Small intestine (tissue), 7 donors: ENCODE data around the gene TRIM47. TPM values are rescaled to one million over a fixed set of nuclear protein-coding genes. Genes with fewer than 3 reads are reported as not detected.

Source experiments
- DNase-seq, 2 donors: peaks; one replicate each; pipeline versions ENCODE4 v3.0.0 to v3.0.0-alpha.2; 2013
- FAIRE-seq: peaks from 2 replicates; lab custom pipeline; 2012; peaks lifted over from hg19 to GRCh38; lab: Jason Lieb, UNC
- H3K27ac ChIP-seq, 3 donors: one replicate each; pipeline ENCODE4 v1.5.1; 2013; ENCODE audit warnings: low read length in 2 of 3, mild to moderate bottlenecking in 2 of 3, control low read depth in 1 of 3, inconsistent platforms in 1 of 3, low read depth in 1 of 3, moderate library complexity in 1 of 3
- H3K27me3 ChIP-seq, 3 donors: one replicate each; pipeline ENCODE4 v1.6.1; 2013; ENCODE audit warnings: low read length in 3 of 3, inconsistent platforms in 1 of 3; ENCODE audit not compliant: control insufficient read depth in 3 of 3, insufficient read depth in 3 of 3
- H3K36me3 ChIP-seq, 3 donors: one replicate each; pipeline ENCODE4 v1.6.1; 2013; ENCODE audit warnings: low read length in 3 of 3, inconsistent platforms in 1 of 3, low read depth in 1 of 3, mild to moderate bottlenecking in 1 of 3, moderate library complexity in 1 of 3; ENCODE audit not compliant: control insufficient read depth in 3 of 3, insufficient read depth in 2 of 3
- H3K4me1 ChIP-seq, 3 donors: one replicate each; pipeline ENCODE4 v1.6.1; 2013; ENCODE audit warnings: low read length in 2 of 3, inconsistent platforms in 1 of 3, low read depth in 1 of 3, mild to moderate bottlenecking in 1 of 3, moderate library complexity in 1 of 3; ENCODE audit not compliant: control insufficient read depth in 3 of 3, insufficient read depth in 2 of 3
- H3K4me3 ChIP-seq, 3 donors: one replicate each; pipeline ENCODE4 v1.5.1; 2013; ENCODE audit warnings: low read length in 3 of 3, control low read depth in 1 of 3, inconsistent platforms in 1 of 3, low read depth in 1 of 3, mild to moderate bottlenecking in 1 of 3, moderate library complexity in 1 of 3
- H3K9me3 ChIP-seq, 2 donors: one replicate each; pipeline ENCODE4 v1.6.1; 2013; ENCODE audit warnings: low read depth in 1 of 2, low read length in 1 of 2; ENCODE audit not compliant: control insufficient read depth in 2 of 2, insufficient read depth in 1 of 2
- WGBS, 3 donors: extraction: QIAGEN DNeasy Blood & Tissue Kit; methylation state at CpG; one replicate each; pipeline ENCODE4 v1.1.7; 2013; 5-methylcytosine and 5-hydroxymethylcytosine counted together
- polyA plus RNA-seq, 4 donors: library from polyadenylated mRNA; stranded (reverse) in 3 of 4; unstranded in 1 of 4; fragments of 200-250 nt in 3 of 4; fragments of 120-200 nt in 1 of 4; gene quantifications; one replicate each; pipeline versions ENCODE4 v1.2.1 to v1.2.3, GENCODE V29; 2013
- donor health status: healthy with polysubstance abuse.
- donor health status: control.
- donor health status: control.
- donor health status: Bipolar disorder and iron deficiency.
- donor health status: healthy.

TRIM47 gene
- polyA plus RNA-seq, 4 donors: 4.9 to 63.3 (median 43.8) TPM

GRCh38 chr17:75845058-75845711 lies 33.2 kb downstream of the TRIM47 start:
- DNase-seq: peak; percentile 89 to 93
- Histone ChIP-seq H3K36me3 (peaks cover 16 to 74% (median 17%) of the 10 kb centered on the region in 3 donors), H3K4me1 (peaks cover 2 to 57% (median 7%) of the 10 kb centered on the region in 3 donors), H3K9me3 (no peaks in the 10 kb centered on the region), H3K4me3 (no peak overlapping the region), H3K27ac (peak overlapping the region; percentile 84 to 99 (median 87)), H3K27me3 (no peaks in the 10 kb centered on the region)
- 15 to 33% (median 30%) methylated on average over 21 of the region's 21 CpGs for WGBS, 3 donors
- no peak for FAIRE-seq

DNA sequence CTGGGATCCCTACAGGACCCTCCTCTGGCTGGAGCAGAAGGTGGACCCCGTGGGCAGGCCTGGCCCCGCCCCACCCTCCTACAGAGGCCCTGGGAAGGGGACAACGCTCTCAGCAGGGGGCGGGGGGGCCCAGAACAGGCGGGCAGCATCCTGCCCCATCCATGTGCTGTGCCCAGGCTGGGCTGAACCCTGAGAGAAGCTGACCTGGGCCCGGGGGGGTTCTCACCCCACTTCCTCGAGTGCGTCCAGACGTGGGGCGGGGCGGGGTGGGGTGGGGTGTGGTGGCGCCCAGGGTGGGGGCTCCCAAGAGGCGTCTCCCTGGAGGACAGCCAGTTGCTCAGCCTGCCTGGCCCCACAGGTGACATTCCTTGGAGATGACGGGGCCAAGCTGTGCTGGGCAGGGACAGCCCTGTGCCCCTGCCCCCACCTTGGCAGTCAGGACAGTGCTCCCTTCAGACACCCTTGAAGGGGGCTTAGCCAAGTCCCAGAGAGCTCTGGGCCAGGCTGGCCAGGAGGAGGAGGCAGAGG lies 33.8 kb downstream of the TRIM47 start:
- peak overlapping the region; percentile 32 to 59 (median 52) for H3K4me3 ChIP-seq
- WGBS, 3 donors: 6 to 27% (median 15%) methylated on average over 6 to 14 of the region's 14 CpGs
- no peaks in the 10 kb centered on the region for H3K27me3 ChIP-seq
- H3K4me1 ChIP-seq: peaks cover 2 to 57% (median 7%) of the 10 kb centered on the region in 3 donors
- no peak for FAIRE-seq
- peaks cover 13 to 74% (median 16%) of the 10 kb centered on the region in 3 donors for H3K36me3 ChIP-seq
- H3K27ac ChIP-seq: peak overlapping the region; percentile 84 to 99 (median 88)
- no peaks in the 10 kb centered on the region for H3K9me3 ChIP-seq
- DNase-seq: peak; percentile 90 to 91

GRCh38 chr17:75843577-75844529 lies 34.5 kb downstream of the TRIM47 start, which contains the start of gene UNC13D:
Gene UNC13D, minus strand, starts transcription at chr17:75844404. Its CDS starts 67 bp downstream, at chr17:75844337.
- H3K36me3 ChIP-seq: peaks cover 11 to 70% (median 16%) of the 10 kb centered on the region in 3 donors
- H3K4me3 ChIP-seq: peak within 1 kb of the TSS; percentile 40 to 59 (median 52)
- peaks cover 2 to 57% (median 7%) of the 10 kb centered on the region in 3 donors for H3K4me1 ChIP-seq
- no peaks in the 10 kb centered on the region for H3K27me3 ChIP-seq
- DNase-seq: peak; percentile 54 to 77
- H3K27ac ChIP-seq: peak within 1 kb of the TSS; percentile 84 to 99 (median 88)
- WGBS, 3 donors: 15 to 38% (median 18%) methylated on average over 34 to 35 of the region's 35 CpGs
- FAIRE-seq: no peak
- H3K9me3 ChIP-seq: no peaks in the 10 kb centered on the region

- Histone ChIP-seq H3K4me3 (peak overlapping the region; percentile 40 to 59 (median 52)), H3K27ac (peak overlapping the region; percentile 2 to 99 (median 88)), H3K36me3 (peaks cover 11 to 67% (median 16%) of the 10 kb centered on the region in 3 donors), H3K9me3 (no peaks in the 10 kb centered on the region), H3K4me1 (peaks cover 2 to 50% (median 7%) of the 10 kb centered on the region in 3 donors), H3K27me3 (no peaks in the 10 kb centered on the region)
- FAIRE-seq: no peak
- no peak for DNase-seq
- WGBS, 3 donors: 61 to 81% (median 67%) methylated on average over 18 to 22 of the region's 22 CpGs
Measured at GRCh38 chr17:75842963-75843576, 35.3 kb downstream of the TRIM47 start.

- H3K4me3 ChIP-seq: no peak overlapping the region
- peaks cover 10 to 66% (median 11%) of the 10 kb centered on the region in 3 donors for H3K36me3 ChIP-seq
- no peak for FAIRE-seq
- no peaks in the 10 kb centered on the region for H3K27me3 ChIP-seq
- H3K9me3 ChIP-seq: no peaks in the 10 kb centered on the region
- WGBS, 3 donors: 78 to 86% (median 85%) methylated on average over 18 of the region's 18 CpGs
- H3K27ac ChIP-seq: no peak overlapping the region
- peaks cover 2 to 43% (median 7%) of the 10 kb centered on the region in 3 donors for H3K4me1 ChIP-seq
- DNase-seq: no peak
Measured at GRCh38 chr17:75842411-75842810, 36.0 kb downstream of the TRIM47 start.

DNA sequence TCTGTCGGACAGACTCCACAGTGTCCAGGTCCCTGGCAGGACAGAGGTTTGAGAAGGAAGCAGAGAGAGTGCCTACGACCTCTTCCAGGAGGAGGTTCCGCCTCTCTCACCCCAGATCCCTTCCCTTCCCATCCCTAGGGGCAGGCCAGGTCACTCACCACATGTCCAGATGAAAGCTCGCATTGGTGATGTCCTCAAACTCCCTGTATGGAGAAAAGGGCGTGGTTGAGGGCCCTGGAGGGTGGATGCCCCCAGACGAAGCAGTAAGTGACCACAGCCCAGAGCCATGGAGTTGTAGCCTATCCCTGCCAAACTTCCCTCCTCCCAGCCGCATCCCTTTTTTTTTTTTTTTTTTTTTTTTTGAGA lies 37.6 kb downstream of the TRIM47 start:
- H3K9me3 ChIP-seq: no peaks in the 10 kb centered on the region
- H3K27me3 ChIP-seq: no peaks in the 10 kb centered on the region
- DNase-seq (no peak), FAIRE-seq (no peak)
- H3K27ac ChIP-seq: no peak overlapping the region
- H3K4me1 ChIP-seq: peaks cover 0 to 27% (median 6%) of the 10 kb centered on the region in 3 donors
- 65 to 71% (median 69%) methylated on average over 6 to 7 of the region's 7 CpGs for WGBS, 3 donors
- no peak overlapping the region for H3K4me3 ChIP-seq
- H3K36me3 ChIP-seq: peaks cover 0 to 61% (median 5%) of the 10 kb centered on the region in 3 donors

DNA sequence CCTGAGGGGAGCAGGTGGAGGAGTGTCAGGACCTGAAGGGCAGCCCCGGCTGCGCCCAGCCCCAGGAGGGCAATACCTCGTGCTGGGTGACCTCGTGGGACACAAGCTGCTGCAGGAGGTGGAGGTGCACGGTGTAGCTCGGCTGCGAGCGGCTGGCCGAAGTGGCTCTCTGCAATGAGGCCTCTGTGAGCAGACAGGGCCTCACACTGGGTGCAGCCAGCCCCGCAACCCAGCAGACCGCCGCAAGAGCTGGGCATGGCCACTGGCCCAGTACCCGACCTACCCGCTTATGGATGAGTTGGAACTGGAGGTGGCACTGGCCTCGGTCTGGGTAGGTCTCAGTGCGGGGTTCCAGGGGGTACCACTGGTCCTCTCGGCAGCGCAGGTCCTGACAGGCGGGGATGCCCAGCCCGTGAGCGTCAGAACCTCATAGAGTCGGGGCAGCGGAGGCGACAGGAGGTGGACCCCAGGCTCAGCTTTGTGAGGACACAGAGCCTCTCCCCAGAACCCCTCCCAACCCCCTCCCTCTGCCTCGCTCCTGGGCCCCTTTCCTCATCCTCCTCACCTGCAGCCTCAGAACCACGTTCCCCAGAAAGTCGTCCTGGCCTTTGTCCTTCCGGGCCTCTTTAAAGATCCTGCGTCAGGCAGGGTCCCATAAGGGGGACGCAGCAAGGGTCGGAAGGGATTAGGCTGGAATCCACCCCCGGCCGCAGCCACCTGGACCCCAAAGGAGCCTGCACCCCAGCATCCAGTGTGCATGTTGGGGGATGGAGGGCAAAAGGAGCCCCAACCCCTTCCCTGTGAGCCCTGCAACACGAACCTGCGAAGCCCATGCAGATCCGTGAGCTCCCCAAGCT lies 38.2 kb downstream of the TRIM47 start:
- H3K4me1 ChIP-seq: peaks cover 0 to 21% (median under 1%) of the 10 kb centered on the region in 3 donors
- H3K9me3 ChIP-seq: no peaks in the 10 kb centered on the region
- DNase-seq (no peak), FAIRE-seq (no peak)
- H3K4me3 ChIP-seq: no peak overlapping the region
- 85 to 92% (median 86%) methylated on average over 31 to 36 of the region's 36 CpGs for WGBS, 3 donors
- no peak overlapping the region for H3K27ac ChIP-seq
- H3K36me3 ChIP-seq: peaks cover 0 to 62% (median 5%) of the 10 kb centered on the region in 3 donors
- no peaks in the 10 kb centered on the region for H3K27me3 ChIP-seq
